AG08396 (cell line): ENCODE results near the gene ROPN1B.

Source experiments
- DNase-seq: peaks from one replicate; pipeline ENCODE4 v3.0.0; 2012; ENCODE audit warnings: low spot score, mixed read lengths

The ROPN1B gene

DNA sequence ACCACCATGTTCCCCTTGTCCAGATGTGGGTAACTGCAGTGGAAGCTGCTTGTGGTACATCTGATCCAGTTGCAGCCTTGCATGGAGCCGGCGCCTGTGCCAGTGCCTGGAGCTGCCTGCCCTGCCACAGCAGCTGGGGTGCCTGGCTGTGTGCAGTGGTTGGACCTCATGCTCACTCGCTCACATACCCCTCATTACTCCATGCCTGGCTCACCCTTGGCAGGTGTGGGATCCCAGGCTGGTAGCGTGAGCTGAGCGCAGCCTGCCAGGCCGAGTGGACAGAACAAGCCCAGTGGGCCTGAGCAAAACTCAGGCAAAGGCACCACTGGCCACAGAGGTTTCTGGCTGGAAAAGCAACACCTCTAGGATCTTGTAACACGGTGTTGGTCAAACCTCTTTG, 35.7 kb downstream of the ROPN1B start:
- DNase-seq = no peak

DNA sequence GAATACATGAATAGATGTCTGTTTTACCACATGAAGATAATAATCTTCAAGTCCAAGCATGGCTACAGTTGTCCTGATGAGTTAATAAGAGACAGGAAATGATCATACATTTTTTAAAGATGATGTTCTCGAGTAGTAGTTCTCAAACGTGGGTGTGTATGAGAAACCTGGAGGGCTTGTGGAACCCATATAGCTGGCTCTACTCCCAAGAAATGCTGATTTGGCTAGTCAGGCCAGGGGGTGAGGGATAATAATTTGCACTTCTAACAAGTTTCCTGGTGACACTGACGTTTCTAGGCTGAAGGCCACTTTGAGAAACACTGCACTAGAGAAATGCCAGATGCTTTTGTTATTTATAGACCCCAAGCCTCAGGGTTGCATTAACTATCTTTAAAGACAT, 37.0 kb downstream of the ROPN1B start:
- peak; percentile 43 for DNase-seq

DNA sequence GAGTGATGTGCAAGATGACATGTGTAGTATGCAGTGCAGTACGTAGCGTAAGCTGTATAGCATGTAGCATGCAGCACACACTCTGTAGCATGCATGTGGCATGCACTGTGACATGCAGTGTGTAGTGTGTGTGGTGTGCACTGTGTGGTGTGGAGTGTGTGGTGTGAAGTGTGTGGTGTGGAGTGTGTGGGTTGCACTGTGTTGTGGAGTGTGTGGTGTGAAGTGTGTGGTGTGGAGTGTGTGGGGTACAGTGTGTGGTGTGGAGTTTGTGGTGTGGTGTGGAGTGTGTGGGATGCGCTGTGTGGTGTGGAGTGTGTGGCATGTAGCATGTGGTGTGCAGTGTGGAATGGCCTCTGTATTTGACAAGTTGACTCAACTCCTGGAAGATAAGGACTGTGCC, 39.2 kb downstream of the ROPN1B start:
- DNase-seq = no peak

DNA sequence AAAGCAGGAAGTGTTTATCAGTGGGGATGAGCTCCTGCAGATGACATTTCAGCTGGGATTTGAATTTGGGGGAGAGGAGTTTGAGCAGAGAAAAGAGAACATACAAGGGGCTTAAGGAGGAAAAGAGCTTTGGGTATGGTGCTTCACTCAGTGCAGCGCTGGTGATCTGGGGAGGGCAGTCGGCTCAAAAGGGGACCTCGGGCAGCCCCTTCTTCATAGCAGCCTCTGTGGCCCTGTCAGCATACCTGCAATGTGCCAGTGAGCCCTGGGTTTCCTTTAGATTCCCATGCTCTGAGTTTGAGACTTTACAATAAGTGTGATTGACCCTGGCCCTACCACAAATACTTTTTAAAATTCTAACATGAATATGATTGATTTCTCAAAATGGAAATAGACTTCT, 40.2 kb downstream of the ROPN1B start:
- DNase-seq = no peak

DNA sequence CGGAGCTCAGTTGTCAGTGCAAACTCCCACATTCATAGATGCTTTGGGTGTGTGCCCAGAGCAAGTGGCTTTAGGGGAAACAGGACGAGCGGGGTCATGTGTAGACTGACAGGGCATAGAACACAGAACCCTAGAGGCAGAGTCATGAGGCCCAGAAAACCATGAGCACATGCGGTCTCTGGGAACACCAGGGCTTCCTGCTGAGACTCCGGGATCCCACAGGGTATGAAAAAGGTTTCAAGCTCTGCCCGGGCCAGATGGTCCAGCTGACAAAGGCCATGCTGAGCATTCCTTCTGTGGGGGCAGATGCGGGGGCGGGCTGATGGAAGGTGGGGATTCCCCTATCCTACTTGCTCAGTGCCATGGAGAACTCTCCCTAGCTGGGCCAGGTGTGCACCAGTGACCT, 44.8 kb downstream of the ROPN1B start:
- DNase-seq = no peak

DNA sequence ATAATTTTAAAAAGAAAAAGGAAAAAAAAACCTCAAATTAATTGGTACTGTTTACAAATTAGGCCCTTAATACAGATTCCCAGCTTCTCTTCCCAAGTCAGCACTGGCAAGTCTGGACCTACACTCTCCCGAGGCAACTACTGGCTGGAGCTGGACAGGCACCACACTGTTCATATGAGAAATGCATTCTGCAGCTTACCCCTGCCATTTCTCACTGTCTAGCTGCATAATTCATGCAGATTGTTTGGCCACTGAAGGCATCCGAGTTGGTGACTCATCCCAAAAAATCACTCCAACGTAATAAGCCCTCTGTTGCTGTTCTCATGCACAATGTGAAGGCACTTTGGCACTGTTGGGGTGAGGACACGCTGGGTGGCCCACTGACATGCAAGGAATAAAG, 45.3 kb downstream of the ROPN1B start:
- peak; percentile 56 for DNase-seq

DNA sequence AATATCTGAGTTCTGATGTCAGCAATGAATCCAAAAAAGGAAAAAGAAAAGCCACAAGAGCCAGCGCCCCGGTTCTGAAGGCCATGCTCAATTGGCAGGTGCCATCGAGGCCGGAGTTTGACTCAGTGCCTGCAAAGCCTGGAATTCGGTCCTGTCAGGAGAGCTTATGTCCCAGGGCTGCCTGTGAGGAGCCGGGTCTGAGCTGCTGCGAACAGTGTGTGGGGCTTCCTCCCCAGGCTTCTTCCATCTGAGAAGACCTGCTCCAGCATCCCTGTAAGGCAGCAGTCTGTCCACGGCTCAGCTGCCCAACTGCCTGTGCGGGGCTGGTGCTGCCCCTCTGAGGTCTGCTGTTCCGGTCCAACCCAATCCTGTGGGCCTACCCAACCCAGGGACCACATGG, 46.1 kb downstream of the ROPN1B start:
- no peak for DNase-seq

DNA sequence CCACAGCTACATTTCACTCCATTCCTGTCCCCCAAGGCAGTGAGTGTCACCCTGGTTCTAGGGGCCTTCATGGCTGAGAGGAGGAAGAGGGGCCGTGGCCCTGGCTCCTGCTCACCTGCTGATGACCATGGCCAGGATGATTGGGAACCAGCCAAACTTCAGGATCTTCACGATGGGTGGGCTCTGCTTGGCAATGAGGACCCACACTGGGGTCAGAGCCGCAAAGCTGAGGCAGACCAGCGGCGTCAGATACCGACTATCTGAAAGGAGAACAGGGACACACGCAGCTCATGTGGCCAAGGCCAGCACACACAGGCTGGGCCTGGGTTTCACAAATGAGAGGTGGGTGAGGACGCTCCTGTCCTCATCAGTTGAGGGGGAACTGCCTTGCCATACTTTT, 47.6 kb downstream of the ROPN1B start:
- no peak for DNase-seq

DNA sequence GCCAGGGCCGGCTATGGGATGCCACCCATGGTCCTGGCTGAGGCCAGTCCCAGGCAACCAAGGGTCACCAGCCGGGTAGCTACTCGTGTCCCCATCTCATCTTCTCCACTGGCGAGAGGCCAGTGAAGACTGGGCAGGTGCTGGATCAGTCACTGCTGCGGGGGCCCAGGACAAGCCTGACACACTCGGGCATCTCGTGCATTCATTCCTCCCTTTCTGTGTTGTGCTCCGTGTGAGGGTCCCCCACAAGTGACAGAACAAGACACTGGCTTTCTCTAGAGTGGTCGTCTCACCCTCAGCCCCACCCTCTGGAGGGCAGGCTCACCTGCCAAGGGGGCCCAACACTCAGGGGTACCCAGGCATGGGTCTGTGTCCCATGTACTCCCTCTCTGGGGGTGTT, 48.4 kb downstream of the ROPN1B start:
- DNase-seq = no peak

DNA sequence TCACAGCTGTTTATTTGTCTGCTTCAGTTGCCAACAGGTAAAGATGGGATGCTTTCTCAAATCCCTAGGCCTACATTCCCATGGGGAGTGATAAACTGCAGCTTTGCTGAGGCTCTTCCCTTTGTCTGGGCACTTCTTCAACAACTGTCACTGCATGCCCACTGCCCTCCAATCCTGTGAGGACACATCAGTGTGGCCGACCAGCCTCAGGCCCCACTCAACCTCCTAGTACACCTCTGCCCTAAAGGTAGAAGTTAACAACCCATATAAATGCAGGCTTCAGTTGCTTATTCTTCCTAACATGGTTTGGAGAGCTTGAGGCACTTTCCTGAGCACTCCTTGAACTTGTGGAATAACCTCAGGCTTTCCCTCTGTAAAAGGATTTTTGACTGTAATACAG, 49.6 kb downstream of the ROPN1B start:
- no peak for DNase-seq

DNA sequence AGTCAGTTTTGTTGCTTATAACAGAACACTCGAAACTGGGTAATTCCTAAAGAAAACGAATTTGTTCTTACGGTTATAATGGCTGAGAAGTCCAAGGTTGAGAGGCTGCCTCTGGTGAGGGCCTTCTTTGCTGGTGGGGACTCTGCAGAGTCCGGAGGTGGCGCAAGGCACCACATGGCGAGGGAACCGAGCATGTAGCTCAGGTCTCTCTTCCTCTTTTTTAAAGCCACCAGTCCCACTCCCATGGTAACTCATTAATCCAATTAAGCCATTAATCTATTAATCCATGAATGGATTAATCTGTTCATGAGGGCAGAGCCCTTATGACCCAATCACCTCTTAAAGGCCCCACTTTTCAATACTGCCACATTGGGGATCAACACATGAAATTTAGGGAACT, 50.0 kb downstream of the ROPN1B start:
- DNase-seq = no peak

DNA sequence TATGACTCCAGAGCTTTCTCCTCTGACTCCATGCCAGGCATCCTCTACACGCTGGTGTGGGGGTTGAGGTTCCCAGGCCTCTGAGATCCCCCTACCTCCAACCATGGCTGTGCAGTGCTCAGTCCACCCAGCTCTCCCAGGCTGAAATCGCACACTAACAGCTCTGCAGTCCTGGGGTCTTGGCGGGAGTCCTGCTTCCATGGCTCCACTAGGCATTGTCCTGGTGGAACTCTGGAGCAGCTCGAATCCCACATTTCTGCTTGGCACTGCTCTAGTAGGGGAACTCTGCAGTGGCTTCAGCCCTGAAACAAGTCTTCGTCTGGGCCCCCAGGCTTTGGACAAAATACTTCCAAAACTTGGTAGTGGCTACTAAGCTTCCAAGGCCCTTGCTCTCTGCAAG, 50.7 kb downstream of the ROPN1B start:
- DNase-seq = no peak

DNA sequence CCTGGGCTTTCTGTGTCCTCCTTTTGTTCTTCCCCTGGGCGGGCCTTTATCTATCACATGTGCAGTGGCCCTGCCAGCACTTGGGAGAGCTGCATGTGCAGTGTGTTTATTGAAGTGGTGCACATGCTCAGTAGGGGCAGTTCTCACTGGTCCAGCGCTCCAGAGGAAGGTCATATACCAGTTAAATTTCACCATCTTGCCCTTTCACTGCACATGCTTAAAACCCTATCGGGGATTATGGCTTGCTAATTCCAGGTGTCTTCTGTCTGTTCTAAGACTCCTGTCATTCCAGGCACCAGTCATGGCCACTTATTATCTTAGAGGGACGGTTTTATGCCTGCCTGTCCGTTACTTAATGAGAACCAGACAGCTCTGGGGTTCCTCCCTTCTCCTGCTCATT, 52.2 kb downstream of the ROPN1B start:
- DNase-seq = no peak

DNA sequence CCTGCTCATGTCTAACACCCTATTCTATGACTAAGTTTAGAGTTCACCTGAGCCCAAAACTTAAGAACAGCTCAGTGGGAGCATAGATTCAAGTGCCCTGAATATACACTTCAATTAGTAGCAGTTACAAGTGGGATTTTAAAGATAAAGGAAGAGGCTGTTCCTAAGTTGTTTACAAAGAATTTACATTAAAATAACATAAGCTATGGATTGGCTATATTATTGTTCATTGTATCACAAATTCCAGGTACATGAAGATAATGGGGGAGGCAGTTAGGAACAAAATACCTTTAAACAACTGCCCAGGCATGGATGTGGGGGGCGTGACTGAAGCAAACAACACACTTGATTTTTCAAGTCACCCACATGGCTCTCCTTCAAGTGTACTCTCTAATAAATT, 52.7 kb downstream of the ROPN1B start:
- DNase-seq = no peak

DNA sequence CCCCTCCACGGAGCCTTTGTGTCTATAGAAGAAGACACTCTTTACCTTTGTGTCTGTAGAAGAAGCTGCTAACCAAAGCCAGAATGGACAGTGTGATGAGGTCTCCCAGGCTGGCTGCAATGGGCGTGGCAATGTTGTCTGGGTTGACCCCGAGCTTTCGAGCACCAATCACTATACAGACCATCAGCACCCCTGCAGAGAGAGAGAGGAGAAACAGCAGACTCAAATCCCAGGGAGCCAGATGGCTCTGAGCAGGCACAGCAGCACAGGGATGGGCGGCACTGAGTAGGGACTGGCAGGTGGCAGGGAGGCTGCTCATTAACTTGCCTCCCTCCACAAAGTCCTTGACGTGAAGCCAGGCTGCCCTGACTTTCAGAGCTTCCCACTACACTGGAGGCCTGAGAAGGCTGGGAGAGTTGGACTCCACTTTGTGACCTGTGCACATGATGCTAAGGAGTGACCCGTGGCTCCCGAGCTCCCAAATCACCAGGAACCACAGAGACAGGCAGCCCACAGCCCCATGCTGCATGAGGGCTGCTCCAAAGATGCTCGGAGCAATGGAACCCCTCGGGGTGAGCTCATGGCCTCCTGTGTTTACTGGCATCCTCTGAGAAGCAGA, 53.9 kb downstream of the ROPN1B start:
- no peak for DNase-seq

DNA sequence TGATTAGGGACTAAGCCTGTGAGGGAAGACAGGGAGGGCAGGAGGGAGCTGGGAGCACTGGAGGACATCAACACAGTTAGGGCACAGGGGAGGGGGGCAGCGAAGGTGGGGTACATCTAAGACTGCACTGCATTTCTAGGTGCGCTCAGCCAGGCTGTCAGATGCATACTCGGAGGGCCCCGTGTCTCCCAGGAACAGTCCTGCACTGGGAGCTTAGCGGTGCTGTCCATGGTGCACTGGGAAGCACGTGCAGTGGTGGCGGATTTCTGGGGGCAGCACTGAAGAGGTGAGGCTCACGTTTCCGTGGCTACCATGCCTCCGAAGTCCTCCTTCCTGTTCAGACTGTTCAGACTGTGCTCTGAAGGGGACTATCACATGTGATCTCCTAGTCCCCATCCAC, 54.4 kb downstream of the ROPN1B start:
- no peak for DNase-seq

DNA sequence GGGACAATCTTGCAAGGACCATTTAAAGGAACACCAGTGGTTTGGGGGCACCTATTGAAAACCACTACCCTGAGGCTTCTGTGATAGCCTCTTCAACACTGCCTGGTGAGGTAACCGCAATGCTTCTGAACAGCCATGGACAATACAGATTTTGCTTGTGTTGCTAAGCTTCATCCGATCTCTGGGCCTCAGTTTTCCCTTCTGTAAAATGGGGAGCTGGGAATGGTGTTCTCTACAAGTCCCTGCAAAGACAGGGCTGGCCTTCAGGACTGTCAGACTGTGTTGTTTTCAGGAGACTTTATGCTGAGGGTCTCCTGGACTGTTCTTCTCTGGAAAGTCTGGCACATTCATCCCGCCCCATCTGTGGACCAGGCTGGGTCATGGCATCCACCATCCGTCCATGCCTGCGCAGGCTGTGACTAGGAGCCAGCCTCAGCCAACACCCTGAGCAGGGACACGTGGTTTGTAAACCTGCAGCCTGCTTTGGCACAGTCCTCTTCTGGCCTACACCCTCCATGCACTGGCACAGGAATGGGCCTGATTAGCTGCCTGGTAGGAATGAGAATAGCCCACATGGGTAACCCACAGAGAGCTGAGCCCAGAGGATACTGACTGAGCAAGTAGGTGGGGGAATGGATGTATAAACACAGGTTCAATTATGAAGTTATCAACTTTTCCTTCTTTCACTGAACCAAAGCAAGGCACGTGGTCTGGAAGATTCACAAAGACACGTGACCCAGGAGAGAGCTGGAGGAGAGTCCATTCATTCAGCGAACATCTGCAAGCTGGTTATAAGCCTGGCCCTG, 55.3 kb downstream of the ROPN1B start:
- no peak for DNase-seq

DNA sequence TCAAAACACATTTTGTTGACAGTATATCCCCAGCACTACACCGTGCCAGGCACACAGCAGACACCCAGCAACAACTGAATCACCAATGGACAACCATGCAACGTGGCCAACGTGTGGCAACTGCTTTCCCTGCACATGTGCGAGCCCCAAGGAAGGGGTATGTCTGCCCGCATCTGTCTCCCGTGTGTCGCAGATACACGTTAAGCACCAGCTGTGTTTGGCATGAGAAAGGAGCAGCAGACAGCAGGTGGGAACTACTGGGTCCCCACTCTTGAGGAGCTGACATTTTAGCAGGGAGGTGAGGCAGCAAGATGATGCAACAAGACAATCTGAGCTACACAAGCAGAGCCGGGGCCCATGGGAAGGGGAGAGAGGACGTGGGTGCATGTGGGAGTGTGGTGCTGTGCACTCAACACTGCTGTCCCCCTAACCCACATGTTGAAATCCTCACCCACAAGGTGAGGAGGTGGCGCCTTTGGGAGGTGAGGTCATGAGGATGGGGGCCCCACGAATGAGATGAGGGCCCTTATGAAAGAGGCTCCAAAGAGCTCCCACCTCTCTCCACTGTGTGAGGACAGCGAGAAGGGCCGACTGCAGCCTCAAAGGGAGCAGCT, 56.2 kb downstream of the ROPN1B start:
- DNase-seq = no peak

DNA sequence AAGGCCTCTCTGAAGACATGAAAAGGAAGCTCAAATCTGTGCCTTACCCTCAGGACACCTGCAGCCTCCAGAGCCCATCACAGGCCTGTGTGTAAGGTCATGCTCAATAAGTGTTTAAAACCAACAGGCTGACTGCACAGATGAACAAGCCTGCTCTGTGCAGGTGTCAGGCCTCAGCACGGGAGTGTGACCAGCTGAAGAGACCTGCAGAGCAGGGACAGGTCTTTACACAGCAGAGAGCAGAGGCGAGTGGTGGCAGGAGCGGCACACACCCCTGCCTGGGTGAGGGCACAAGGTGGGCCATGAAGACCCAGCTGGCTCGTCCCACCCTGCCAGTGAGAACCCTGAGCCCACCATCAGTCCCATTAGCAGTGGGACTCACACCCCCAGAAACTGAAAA, 56.9 kb downstream of the ROPN1B start:
- DNase-seq = no peak

DNA sequence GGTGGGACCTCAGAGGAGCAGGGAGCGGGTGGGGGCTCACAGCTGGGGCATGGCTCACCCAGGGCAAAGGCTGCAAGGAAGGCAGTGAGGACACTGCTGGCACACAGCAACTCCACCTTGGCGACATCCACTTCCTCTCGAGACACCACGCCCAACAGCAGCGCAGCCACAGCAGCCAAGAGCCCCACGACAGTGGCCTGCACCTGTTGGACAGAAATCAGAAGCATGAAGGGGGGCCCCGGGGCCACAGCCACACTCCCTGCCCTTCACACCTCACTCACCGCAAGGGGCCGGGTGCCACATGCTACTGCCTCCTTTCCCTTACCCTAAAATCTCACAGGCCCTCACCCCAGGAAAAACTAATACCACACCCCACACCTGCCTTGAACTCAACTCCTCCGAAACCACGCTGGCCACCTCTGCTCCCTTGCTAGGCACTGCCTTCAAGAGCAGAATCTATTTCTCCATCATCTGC, 57.3 kb downstream of the ROPN1B start:
- no peak for DNase-seq

DNA sequence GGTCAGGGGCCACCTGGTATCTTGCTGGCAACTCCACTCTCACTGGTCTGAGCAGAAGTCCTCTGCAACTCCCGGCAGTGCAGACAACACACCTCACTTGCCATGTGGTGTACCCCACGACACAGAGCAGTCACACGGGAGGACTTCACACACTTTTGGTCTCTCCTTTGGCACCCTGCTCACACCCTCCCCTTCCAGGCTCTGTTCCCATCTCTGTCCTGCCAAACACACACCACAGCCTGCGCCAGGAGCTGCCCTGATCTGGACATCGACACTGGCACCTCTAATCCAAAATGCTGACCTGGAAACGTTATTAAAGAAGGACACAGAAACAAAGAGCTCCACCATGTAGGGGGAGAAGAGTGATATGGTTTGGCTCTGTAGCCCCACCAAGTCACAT, 57.8 kb downstream of the ROPN1B start:
- no peak for DNase-seq

DNA sequence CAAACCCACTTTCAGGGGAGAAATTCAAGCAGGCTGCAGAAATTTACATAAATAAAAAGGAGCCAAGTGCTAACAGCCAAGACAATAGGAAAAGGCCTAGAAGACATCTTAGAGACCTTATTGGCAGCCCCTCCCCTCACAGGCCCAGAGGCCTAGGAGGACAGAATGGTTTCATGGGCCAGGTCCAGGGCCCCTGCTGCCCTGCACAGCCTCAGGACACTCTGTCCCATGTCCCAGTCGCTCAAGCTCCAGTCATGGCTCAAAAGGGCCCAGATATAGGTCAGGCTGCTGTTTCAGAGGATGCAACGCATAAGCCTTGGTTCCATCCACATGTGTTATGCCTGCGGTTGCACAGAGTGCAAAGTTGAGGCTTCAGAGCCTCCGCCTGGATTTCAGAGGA, 59.1 kb downstream of the ROPN1B start:
- no peak for DNase-seq

DNA sequence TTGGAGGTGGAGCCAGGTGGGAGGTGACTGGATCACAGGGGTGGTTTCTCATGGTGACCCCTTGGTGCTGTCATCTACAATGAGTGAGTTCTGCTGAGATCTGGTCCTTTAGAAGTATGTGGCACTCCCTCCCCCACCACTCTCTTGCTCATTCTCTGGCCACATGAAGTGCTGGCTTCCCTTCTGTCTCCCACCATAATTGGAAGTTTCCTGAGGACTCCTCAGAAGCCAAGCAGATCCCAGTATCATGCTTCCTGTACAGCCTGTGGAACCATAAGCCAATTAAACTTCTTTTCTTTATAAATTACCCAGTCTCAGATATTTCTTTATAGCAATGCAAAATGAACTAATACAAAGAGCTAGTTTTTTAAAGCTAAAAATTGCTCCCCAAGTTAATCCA, 60.3 kb downstream of the ROPN1B start:
- no peak for DNase-seq

DNA sequence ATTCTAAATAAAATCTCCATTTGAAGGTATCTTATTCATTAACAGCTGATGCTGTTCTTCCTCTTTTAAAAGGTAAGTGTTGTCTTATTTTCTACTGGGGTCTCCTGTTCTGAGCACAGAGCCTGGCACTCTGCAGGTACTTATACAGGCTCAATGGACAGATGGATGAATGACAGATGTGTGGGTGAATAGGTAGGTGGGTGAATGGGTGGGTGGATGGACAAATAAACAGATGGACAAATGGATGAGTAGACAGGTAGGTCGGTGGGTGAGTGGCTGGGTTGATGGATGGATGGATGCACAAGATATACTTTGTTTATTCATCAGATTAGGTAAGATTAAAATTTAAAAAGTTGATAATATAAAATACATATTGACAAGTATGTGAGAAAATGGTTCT, 61.5 kb downstream of the ROPN1B start:
- DNase-seq = no peak
